Measurements from ENCODE around the gene TM2D1.
A peak's percentile ranks its signal among the peaks of the same experiment; 100 is the strongest.

TM2D1 gene

DNA sequence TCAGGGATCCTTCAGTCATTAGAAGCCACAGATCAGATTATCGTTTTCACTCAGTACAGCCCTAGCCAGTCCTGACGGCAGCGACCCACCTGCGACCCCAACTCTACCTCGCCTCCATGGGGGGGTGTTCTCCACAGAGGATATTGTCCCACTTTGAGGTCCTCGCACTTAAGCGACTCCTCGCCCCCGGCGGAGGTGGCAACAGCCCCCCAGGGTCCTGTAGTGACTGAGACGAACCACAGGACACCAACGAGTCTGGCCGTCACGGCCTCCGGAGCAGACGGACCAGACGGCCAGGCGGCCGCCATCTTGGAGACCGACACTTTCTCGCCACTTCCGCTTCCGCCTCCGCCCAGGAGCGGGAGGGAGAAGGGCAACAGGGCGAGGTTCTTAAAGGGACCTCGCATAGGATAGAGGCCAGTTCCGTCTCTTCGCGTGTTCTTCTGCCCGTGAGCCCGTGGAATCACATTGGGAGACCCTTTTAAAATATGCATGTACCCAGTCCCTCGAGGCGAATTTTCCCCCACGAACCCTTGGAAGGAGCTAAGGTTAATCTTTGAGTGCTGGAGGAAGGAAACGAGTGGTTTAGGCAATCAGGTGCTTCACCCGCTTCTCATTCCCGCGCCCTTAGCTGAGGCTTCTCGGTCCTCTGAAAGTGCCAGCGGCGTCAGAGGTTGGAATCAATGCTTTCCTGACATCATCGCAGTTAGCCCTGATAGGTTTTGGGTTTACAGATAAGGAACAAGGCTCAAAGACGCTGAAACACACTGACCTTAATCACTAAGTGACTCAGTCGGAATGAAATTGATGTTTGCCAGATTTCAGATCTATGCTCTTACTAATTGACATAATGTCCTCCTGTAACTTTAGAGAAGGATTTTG lies at the start of gene TM2D1:
Gene TM2D1, minus strand, starts transcription at position 329 of the 882 bp plus-strand sequence. Its CDS starts 21 bp downstream, at position 308.
- TF ChIP-seq, protein P1, sequence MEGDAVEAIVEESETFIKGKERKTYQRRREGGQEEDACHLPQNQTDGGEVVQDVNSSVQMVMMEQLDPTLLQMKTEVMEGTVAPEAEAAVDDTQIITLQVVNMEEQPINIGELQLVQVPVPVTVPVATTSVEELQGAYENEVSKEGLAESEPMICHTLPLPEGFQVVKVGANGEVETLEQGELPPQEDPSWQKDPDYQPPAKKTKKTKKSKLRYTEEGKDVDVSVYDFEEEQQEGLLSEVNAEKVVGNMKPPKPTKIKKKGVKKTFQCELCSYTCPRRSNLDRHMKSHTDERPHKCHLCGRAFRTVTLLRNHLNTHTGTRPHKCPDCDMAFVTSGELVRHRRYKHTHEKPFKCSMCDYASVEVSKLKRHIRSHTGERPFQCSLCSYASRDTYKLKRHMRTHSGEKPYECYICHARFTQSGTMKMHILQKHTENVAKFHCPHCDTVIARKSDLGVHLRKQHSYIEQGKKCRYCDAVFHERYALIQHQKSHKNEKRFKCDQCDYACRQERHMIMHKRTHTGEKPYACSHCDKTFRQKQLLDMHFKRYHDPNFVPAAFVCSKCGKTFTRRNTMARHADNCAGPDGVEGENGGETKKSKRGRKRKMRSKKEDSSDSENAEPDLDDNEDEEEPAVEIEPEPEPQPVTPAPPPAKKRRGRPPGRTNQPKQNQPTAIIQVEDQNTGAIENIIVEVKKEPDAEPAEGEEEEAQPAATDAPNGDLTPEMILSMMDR (conservative IDR thresholded peaks at IDR 0.05): no peak
- H3K27ac ChIP-seq: peak within 1 kb of the TSS; percentile 88

GRCh38 chr1:61770131-61770530 lies 45.2 kb upstream of the TM2D1 start:
- no peak overlapping the region for H3K27ac ChIP-seq
- TF ChIP-seq, protein P1 (conservative IDR thresholded peaks at IDR 0.05): no peak

DNA sequence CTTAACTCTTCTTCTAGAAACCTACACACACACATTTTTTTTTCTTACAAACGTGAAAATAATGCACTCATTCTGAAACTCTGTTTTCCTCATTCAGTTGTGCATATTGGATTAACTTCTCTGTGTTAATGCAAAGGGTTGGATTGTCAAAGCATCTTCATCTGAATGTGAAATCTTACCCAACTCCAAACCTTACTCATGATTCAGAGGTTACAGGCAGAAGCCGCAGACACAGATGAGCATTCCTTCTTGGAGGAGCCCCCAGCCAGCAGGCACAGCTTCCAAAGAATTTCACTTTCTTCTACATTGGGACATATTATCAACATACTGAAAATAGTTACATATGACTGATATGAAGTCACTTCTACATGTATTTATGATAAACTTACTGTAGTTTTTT lies 33.0 kb upstream of the TM2D1 start:
- TF ChIP-seq, protein P1 (conservative IDR thresholded peaks at IDR 0.05): no peak
- no peak overlapping the region for H3K27ac ChIP-seq

GRCh38 chr1:61756773-61757172 lies 31.8 kb upstream of the TM2D1 start:
- TF ChIP-seq, protein P1 (conservative IDR thresholded peaks at IDR 0.05): no peak
- no peak overlapping the region for H3K27ac ChIP-seq

GRCh38 chr1:61754545-61754944 lies 29.6 kb upstream of the TM2D1 start:
- no peak overlapping the region for H3K27ac ChIP-seq
- TF ChIP-seq, protein P1 (conservative IDR thresholded peaks at IDR 0.05): no peak

DNA sequence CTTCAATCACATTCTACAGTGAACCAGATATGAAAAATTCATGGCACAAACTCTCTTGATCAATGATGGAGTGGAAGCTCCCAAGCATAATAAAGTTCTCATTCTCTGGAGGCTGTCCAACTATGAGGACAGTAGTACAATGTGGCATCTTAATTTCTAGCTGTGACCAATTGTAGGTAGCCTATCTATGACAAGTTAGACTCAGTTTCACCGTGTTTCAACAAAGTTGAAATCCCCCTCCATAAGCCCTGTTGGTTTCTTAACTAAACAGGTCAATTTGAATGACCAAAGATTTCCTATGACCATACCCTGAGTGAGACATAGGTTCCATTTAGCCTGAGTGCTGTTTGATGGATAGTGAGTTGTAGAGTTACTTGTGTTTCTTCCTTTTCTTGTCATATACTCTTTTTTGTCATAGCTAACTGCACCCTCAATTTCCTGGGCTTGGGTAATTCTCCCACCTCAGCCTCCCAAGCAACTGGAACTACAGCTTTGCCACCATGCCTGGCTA lies 29.1 kb upstream of the TM2D1 start:
- H3K27ac ChIP-seq: no peak overlapping the region
- TF ChIP-seq, protein P1 (conservative IDR thresholded peaks at IDR 0.05): no peak

- TF ChIP-seq, protein P1 (conservative IDR thresholded peaks at IDR 0.05): no peak
- H3K27ac ChIP-seq: peak overlapping the region; percentile 28
These were observed 28.0 kb upstream of the TM2D1 start for GRCh38 chr1:61752921-61753389.
